OCI-LY3 (cell line): ENCODE results near the gene DIAPH2.

Source experiments
- EZH2phosphoT487 ChIP-seq: fragments of 200-600 bp; shearing (Covaris generic); IDR thresholded peaks from 2 replicates; pipeline ENCODE4 v1.6.1; 2018; ENCODE audit warnings: antibody characterized with exemption, mixed run types, low read depth
- TF ChIP-seq, protein P1 (sequence below): fragments of 200-600, 300-600 bp; sonication (generic); IDR thresholded peaks from 2 replicates; pipeline ENCODE4 v1.5.1; 2014; ENCODE audit warnings: antibody characterized with exemption, low read length, low read depth

DNA sequence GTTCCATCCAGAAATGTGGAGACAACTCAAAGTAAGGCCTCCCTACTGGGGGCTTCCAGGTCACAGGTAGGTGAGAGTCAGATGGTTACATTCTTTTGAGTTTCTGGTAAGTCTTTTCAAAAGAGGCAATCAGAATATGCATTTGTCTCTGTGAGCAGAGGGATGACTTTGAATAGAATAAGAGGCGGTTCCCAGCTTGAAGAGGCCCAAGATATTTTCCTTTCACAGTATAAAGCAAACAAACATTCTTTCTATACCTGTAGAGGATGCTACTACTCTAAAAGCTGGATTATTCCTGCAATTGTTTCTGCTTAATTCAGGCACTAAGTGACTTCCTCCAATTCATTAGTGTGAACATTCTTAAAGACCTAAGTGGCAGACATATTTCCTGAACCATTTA, 44.4 kb downstream of the DIAPH2 start:
- TF ChIP-seq, protein P1, sequence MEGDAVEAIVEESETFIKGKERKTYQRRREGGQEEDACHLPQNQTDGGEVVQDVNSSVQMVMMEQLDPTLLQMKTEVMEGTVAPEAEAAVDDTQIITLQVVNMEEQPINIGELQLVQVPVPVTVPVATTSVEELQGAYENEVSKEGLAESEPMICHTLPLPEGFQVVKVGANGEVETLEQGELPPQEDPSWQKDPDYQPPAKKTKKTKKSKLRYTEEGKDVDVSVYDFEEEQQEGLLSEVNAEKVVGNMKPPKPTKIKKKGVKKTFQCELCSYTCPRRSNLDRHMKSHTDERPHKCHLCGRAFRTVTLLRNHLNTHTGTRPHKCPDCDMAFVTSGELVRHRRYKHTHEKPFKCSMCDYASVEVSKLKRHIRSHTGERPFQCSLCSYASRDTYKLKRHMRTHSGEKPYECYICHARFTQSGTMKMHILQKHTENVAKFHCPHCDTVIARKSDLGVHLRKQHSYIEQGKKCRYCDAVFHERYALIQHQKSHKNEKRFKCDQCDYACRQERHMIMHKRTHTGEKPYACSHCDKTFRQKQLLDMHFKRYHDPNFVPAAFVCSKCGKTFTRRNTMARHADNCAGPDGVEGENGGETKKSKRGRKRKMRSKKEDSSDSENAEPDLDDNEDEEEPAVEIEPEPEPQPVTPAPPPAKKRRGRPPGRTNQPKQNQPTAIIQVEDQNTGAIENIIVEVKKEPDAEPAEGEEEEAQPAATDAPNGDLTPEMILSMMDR, result no peak
- no peak for TF ChIP-seq EZH2phosphoT487
